H1 (cell line): ENCODE measurements around the gene ACAP2. TPM values are rescaled to one million over a fixed set of nuclear protein-coding genes. Genes with fewer than 3 reads are reported as not detected.
"Not testable (repeated sequence)": the region's sequence is repeated elsewhere in the genome, so short reads cannot be mapped to it uniquely, and the experiment has no call there.

ENCODE experiments used
- CTCF ChIA-PET: fragments of 300-600 bp; sonication (Branson Sonifier 250); formaldehyde crosslinking; loops from one replicate; lab custom pipeline; 2021; ENCODE audit not compliant: partially characterized antibody; lab: Charles Lee
- POLR2A ChIA-PET: fragments of 300-600 bp; sonication (Branson Sonifier 250); formaldehyde crosslinking; loops from one replicate; lab custom pipeline; 2021; ENCODE audit warnings: inconsistent platforms; ENCODE audit not compliant: partially characterized antibody; lab: Charles Lee
- DNase-seq, 2 experiments: peaks; one replicate each; pipeline versions ENCODE4 v3.0.0 to v3.0.0-alpha.2; 2010 to 2022; ENCODE audit warnings: low spot score in 2 of 2, low read depth in 1 of 2, mixed read lengths in 1 of 2
- FAIRE-seq: peaks from 2 replicates; lab custom pipeline; 2011; peaks lifted over from hg19 to GRCh38; lab: Jason Lieb, UNC
- H2AFZ ChIP-seq: 2 replicates; pipeline ENCODE4 v1.8.1; 2012; ENCODE audit warnings: low read length, inconsistent platforms
- H2AK5ac ChIP-seq: 2 replicates; pipeline ENCODE4 v1.6.1; 2013; ENCODE audit warnings: low read depth, low read length
- H2BK120ac ChIP-seq: replicated peaks from 2 replicates; pipeline ENCODE3; 2013; ENCODE audit warnings: low read depth, low read length, inconsistent platforms
- H2BK12ac ChIP-seq: 2 replicates; pipeline ENCODE4 v1.6.1; 2013; ENCODE audit warnings: low read depth, low read length
- H2BK15ac ChIP-seq: 2 replicates; pipeline ENCODE4 v1.6.1; 2013; ENCODE audit warnings: low read length
- H2BK20ac ChIP-seq: 2 replicates; pipeline ENCODE4 v1.6.1; 2013; ENCODE audit warnings: low read length
- H2BK5ac ChIP-seq: 2 replicates; pipeline ENCODE4 v1.6.1; 2013; ENCODE audit warnings: low read depth, low read length
- H3K14ac ChIP-seq: 2 replicates; pipeline ENCODE4 v1.6.1; 2013; ENCODE audit warnings: inconsistent platforms; ENCODE audit not compliant: insufficient read length
- H3K18ac ChIP-seq: 2 replicates; pipeline ENCODE4 v1.6.1; 2013; ENCODE audit warnings: low read length; ENCODE audit errors: extremely low read depth
- H3K23ac ChIP-seq: 2 replicates; pipeline ENCODE4 v1.6.1; 2013; ENCODE audit warnings: inconsistent platforms; ENCODE audit not compliant: insufficient read length
- H3K23me2 ChIP-seq: 2 replicates; pipeline ENCODE4 v1.6.1; 2013; ENCODE audit warnings: low read depth, low read length
- H3K27ac ChIP-seq: 2 replicates; pipeline ENCODE4 v1.6.1; 2011; ENCODE audit warnings: low read depth, low read length, inconsistent platforms
- H3K27me3 ChIP-seq, 4 experiments: replicated peaks in 1 of 4; 1 replicate in 1 of 4; 2 replicates in 3 of 4; pipeline versions ENCODE4 v1.6.1 to v1.8.1; 2011 to 2013; ENCODE audit warnings: low read length in 3 of 4, mild to moderate bottlenecking in 3 of 4, inconsistent platforms in 2 of 4, mixed read lengths in 2 of 4, moderate library complexity in 1 of 4; ENCODE audit not compliant: control insufficient read depth in 3 of 4, insufficient read depth in 3 of 4; ENCODE audit errors: extremely low read depth in 1 of 4
- H3K36me3 ChIP-seq, 4 experiments: 2 replicates each; pipeline versions ENCODE4 v1.6.1 to v1.8.1; 2011 to 2013; ENCODE audit warnings: mild to moderate bottlenecking in 4 of 4, low read length in 3 of 4, moderate library complexity in 2 of 4, control low read depth in 1 of 4, inconsistent platforms in 1 of 4; ENCODE audit not compliant: insufficient read depth in 4 of 4, control insufficient read depth in 2 of 4
- H3K4ac ChIP-seq: replicated peaks from 2 replicates; pipeline ENCODE3; 2013; ENCODE audit warnings: low read length, low read depth, mixed read lengths, inconsistent platforms; ENCODE audit not compliant: insufficient read length
- H3K4me1 ChIP-seq, 4 experiments: replicated peaks in 1 of 4; 1 replicate in 1 of 4; 2 replicates in 3 of 4; pipeline versions ENCODE4 v1.6.1 to v1.8.1; 2011 to 2013; ENCODE audit warnings: low read length in 3 of 4, inconsistent platforms in 2 of 4, mixed read lengths in 1 of 4; ENCODE audit not compliant: insufficient read depth in 4 of 4, control insufficient read depth in 3 of 4
- H3K4me2 ChIP-seq, 2 experiments: 2 replicates each; pipeline versions ENCODE4 v1.6.1 to v1.8.1; 2011 to 2013; ENCODE audit warnings: low read depth in 2 of 2, low read length in 2 of 2, control low read depth in 1 of 2, inconsistent platforms in 1 of 2, mild to moderate bottlenecking in 1 of 2; ENCODE audit not compliant: insufficient read depth in 1 of 2
- H3K4me3 ChIP-seq, 4 experiments: fragments of 200-600, 300-600 bp in 1 of 4; sonication (generic), shearing (Covaris generic), sonication (Bioruptor Twin) in 1 of 4; 2 replicates each; pipeline versions ENCODE4 v1.5.1 to v1.8.1; 2011 to 2016; ENCODE audit warnings: low read length in 4 of 4, low read depth in 3 of 4, control low read depth in 2 of 4, inconsistent platforms in 2 of 4, mild to moderate bottlenecking in 2 of 4, mixed read lengths in 1 of 4, moderate library complexity in 1 of 4; ENCODE audit not compliant: insufficient read depth in 2 of 4; ENCODE audit errors: extremely low read depth in 1 of 4
- H3K56ac ChIP-seq: replicated peaks from 2 replicates; pipeline ENCODE3; 2013; ENCODE audit warnings: low read depth, mild to moderate bottlenecking, mixed read lengths, low read length, inconsistent platforms; ENCODE audit not compliant: insufficient read length
- H3K79me1 ChIP-seq: 2 replicates; pipeline ENCODE4 v1.6.1; 2013; ENCODE audit warnings: low read depth, low read length, control low read depth
- H3K79me2 ChIP-seq, 2 experiments: 2 replicates each; pipeline versions ENCODE4 v1.6.1 to v1.8.1; 2012 to 2013; ENCODE audit warnings: low read length in 2 of 2, mild to moderate bottlenecking in 2 of 2, inconsistent platforms in 1 of 2; ENCODE audit not compliant: insufficient read depth in 2 of 2, control insufficient read depth in 1 of 2
- H3K9ac ChIP-seq, 4 experiments: replicated peaks in 1 of 4; 1 replicate in 1 of 4; 2 replicates in 3 of 4; pipeline versions ENCODE4 v1.6.1 to v1.8.1; 2011 to 2013; ENCODE audit warnings: low read depth in 3 of 4, low read length in 3 of 4, control low read depth in 2 of 4, mild to moderate bottlenecking in 2 of 4, moderate library complexity in 2 of 4, inconsistent platforms in 1 of 4; ENCODE audit errors: extremely low read depth in 1 of 4
- H3K9me3 ChIP-seq, 2 experiments: 2 replicates each; pipeline versions ENCODE4 v1.6.1 to v1.8.1; 2012 to 2013; ENCODE audit warnings: mild to moderate bottlenecking in 2 of 2, moderate library complexity in 2 of 2, control low read depth in 1 of 2, inconsistent platforms in 1 of 2, low read depth in 1 of 2, low read length in 1 of 2, mixed read lengths in 1 of 2; ENCODE audit not compliant: insufficient read depth in 2 of 2
- H4K20me1 ChIP-seq, 2 experiments: replicated peaks in 1 of 2; 2 replicates each; pipeline versions ENCODE3 to v1.8.1; 2011 to 2013; ENCODE audit warnings: inconsistent platforms in 2 of 2, low read length in 2 of 2, mild to moderate bottlenecking in 1 of 2; ENCODE audit not compliant: insufficient read depth in 2 of 2, control insufficient read depth in 1 of 2
- H4K5ac ChIP-seq: 2 replicates; pipeline ENCODE4 v1.6.1; 2013; ENCODE audit warnings: low read length, low read depth, mixed read lengths, inconsistent platforms; ENCODE audit not compliant: insufficient read length
- H4K8ac ChIP-seq: 2 replicates; pipeline ENCODE4 v1.8.0; 2013; ENCODE audit warnings: mild to moderate bottlenecking, moderate library complexity, low read length, inconsistent platforms; ENCODE audit not compliant: insufficient read depth; ENCODE audit errors: extremely low read depth
- H4K91ac ChIP-seq: replicated peaks from 2 replicates; pipeline ENCODE3; 2013; ENCODE audit warnings: low read length, mixed read lengths, inconsistent platforms; ENCODE audit not compliant: insufficient read length
- WGBS, 2 experiments: shearing (Covaris generic) in 1 of 2; methylation state at CpG; one replicate each; pipeline versions ENCODE4 v1.1.6 to v1.1.7; 2013 to 2015; ENCODE audit warnings: low lambda C conversion rate in 2 of 2, mixed read lengths in 2 of 2, inconsistent platforms in 1 of 2, low coverage in 1 of 2, missing lambda C conversion rate in 1 of 2; ENCODE audit not compliant: insufficient replicate concordance in 2 of 2, insufficient coverage in 1 of 2, insufficient read length in 1 of 2; ENCODE audit errors: extremely low coverage in 1 of 2, missing lambda C conversion rate in 1 of 2; 5-methylcytosine and 5-hydroxymethylcytosine counted together
- polyA plus RNA-seq, 7 experiments: library from polyadenylated mRNA; depleted of rRNA in 3 of 7; stranded (reverse) in 5 of 7; unstranded in 2 of 7; fragments of >200 nt in 5 of 7; fragments of 200-250 nt in 2 of 7; gene quantifications; 1 replicate in 5 of 7; 2 replicates in 1 of 7; 4 replicates in 1 of 7; pipeline versions ENCODE4 v1.2.1 to v1.2.3, GENCODE V29; 2011 to 2013; ENCODE audit warnings: missing spikeins in 2 of 7, mixed read lengths in 2 of 7
- total RNA-seq: library from RNA; stranded (reverse); fragmentation: NEBNext Ultra II Directional; extraction: Animal tissue kit (Norgen Biotek cat#: 25700); gene quantifications from 2 replicates; pipeline ENCODE4 v1.2.1, GENCODE V29; 2021

Gene ACAP2
- total and polyA plus RNA-seq, 2 of the 8 experiments (the other 6 are each of a cell fraction or from before 2014, with no cell fraction given): 7.7 to 37.3 TPM

DNA sequence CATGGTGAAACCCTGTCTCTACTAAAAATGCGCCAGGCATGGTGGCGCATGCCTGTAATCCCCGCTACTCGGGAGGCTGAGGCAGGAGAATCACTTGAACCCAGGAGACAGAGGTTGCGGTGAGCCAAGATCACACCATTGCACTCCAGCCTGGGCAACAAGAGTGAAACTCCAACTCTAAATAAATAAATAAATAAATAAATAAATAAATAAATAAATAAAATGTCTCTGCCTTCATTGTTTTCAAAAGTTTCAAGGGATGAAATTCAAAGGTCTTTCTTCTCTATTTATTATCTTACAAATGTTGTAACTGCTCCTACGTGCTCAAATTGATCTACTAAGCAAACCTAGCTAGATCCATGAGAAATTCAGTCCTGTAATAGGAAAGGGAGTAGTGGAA, 44.4 kb downstream of the ACAP2 start:
- H4K5ac ChIP-seq, H3K4me1 ChIP-seq, H3K4me2 ChIP-seq, CTCF ChIA-PET, H2BK15ac ChIP-seq, H2AK5ac ChIP-seq, H3K9ac ChIP-seq, H3K27ac ChIP-seq, H3K18ac ChIP-seq, H4K20me1 ChIP-seq, H3K79me1 ChIP-seq, H2BK12ac ChIP-seq, H2BK5ac ChIP-seq, H2BK120ac ChIP-seq, H2AFZ ChIP-seq, H3K56ac ChIP-seq, H3K23me2 ChIP-seq, FAIRE-seq, H3K36me3 ChIP-seq, H4K91ac ChIP-seq, H3K14ac ChIP-seq, H3K23ac ChIP-seq, DNase-seq, H4K8ac ChIP-seq, H3K9me3 ChIP-seq, POLR2A ChIA-PET, H2BK20ac ChIP-seq, H3K4me3 ChIP-seq, H3K4ac ChIP-seq, H3K27me3 ChIP-seq: not testable (repeated sequence)
- 90% methylated on average over 6 of the region's 6 CpGs; no CpG with 5 or more reads in 1 of the 2 experiments for WGBS, 2 experiments
- peaks cover 0 to 67% of the 10 kb centered on the region in 2 experiments; a peak in 2 of 4 replicates for H3K79me2 ChIP-seq
